ENCODE results near the gene KIF5A. TPM values are rescaled to one million over a fixed set of nuclear protein-coding genes. Genes with fewer than 3 reads are reported as not detected.

The KIF5A gene
- polyA plus RNA-seq, 3 donors = 0.01 TPM; not detected in 2

- intact Hi-C loops (cut with micrococcal nuclease) = no loop called here
- no CpG with 5 or more reads among the region's 6 CpGs for whole genome bisulfite sequencing (ENCODE audit: insufficient coverage)
- peak overlapping the region; percentile 77 for H3K4me2 ChIP-seq (replicated peaks; ENCODE audit: extremely low read depth, low read length, poor library complexity, severe bottlenecking)
- TF ChIP-seq, protein P1, sequence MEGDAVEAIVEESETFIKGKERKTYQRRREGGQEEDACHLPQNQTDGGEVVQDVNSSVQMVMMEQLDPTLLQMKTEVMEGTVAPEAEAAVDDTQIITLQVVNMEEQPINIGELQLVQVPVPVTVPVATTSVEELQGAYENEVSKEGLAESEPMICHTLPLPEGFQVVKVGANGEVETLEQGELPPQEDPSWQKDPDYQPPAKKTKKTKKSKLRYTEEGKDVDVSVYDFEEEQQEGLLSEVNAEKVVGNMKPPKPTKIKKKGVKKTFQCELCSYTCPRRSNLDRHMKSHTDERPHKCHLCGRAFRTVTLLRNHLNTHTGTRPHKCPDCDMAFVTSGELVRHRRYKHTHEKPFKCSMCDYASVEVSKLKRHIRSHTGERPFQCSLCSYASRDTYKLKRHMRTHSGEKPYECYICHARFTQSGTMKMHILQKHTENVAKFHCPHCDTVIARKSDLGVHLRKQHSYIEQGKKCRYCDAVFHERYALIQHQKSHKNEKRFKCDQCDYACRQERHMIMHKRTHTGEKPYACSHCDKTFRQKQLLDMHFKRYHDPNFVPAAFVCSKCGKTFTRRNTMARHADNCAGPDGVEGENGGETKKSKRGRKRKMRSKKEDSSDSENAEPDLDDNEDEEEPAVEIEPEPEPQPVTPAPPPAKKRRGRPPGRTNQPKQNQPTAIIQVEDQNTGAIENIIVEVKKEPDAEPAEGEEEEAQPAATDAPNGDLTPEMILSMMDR (IDR thresholded peaks at IDR 0.05) = no peak
- peak overlapping the region; percentile 36 for H3K9ac ChIP-seq (ENCODE audit: insufficient read depth, low read length, poor library complexity, severe bottlenecking)
- no peaks in the 10 kb centered on the region for H3K9me3 ChIP-seq (replicated peaks in 1 of 2; ENCODE audit: control insufficient read depth in 1 of 2, insufficient read depth in 1 of 2, low read length in 2 of 2)
- Mint-ChIP-seq H3K27me3 (ENCODE audit: low read depth in 3 of 3) (peaks cover 36 to 42% (median 36%) of the 10 kb centered on the region in 3 donors), H3K9me3 (peaks cover 0 to 15% (median 2%) of the 10 kb centered on the region in 7 donors), H3K4me1 (peaks cover 18% of the 10 kb centered on the region), H3K4me3 (peak overlapping the region; percentile 74 to 83), H3K27ac (no peak overlapping the region), H3K36me3 (peaks cover 41 to 42% of the 10 kb centered on the region in 2 donors)
- no peaks in the 10 kb centered on the region for H3K79me2 ChIP-seq (ENCODE audit: insufficient read depth, low read length)
- no peak for DNase-seq
- peaks cover 9 to 13% of the 10 kb centered on the region in 2 donors for H3K4me1 ChIP-seq (ENCODE audit: control insufficient read depth in 1 of 2, insufficient read depth in 2 of 2, low read length in 2 of 2)
- peak overlapping the region in 2 of 3 experiments; percentile 25 to 71 for H3K4me3 ChIP-seq (replicated peaks in 1 of 3; ENCODE audit: low read depth in 2 of 3, low read length in 3 of 3)
- peaks cover 32 to 36% of the 10 kb centered on the region in 2 donors for H3K36me3 ChIP-seq (replicated peaks in 1 of 2; ENCODE audit: control insufficient read depth in 1 of 2, insufficient read depth in 2 of 2, low read length in 2 of 2)
- H3K27ac ChIP-seq (ENCODE audit: low read depth in 1 of 2, low read length in 2 of 2) = no peak overlapping the region
- peaks cover 10 to 38% of the 10 kb centered on the region in 2 donors for H3K27me3 ChIP-seq (ENCODE audit: control insufficient read depth in 2 of 2, insufficient read depth in 2 of 2, low read length in 2 of 2)
- no peaks in the 10 kb centered on the region for H4K20me1 ChIP-seq (ENCODE audit: insufficient read depth, low read length)
- H2AFZ ChIP-seq (ENCODE audit: insufficient read depth, low read depth, low read length, poor library complexity, severe bottlenecking) = peak overlapping the region; percentile 75
These were observed 54.1 kb downstream of the KIF5A start for GRCh38 chr12:57603815-57604453.

GRCh38 chr12:57604454-57604991 lies 54.7 kb downstream of the KIF5A start, which contains the start of gene DTX3:
TSS of gene DTX3 (plus strand) at chr12:57604824. CDS start at chr12:57606518, 1,694 bp downstream.
- no peak within 1 kb of the TSS for H3K27ac ChIP-seq (ENCODE audit: low read depth in 1 of 2, low read length in 2 of 2)
- WGBS (ENCODE audit: insufficient coverage) = 0% methylated on average over 8 of the region's 36 CpGs

More at GRCh38 chr12:57604454-57604991, 54.7 kb downstream of the KIF5A start, which contains the start of gene DTX3:
- no peak for DNase-seq
- Histone ChIP-seq H3K4me1 (ENCODE audit: control insufficient read depth in 1 of 2, insufficient read depth in 2 of 2, low read length in 2 of 2) (peaks cover 9 to 13% of the 10 kb centered on the region in 2 donors), H3K4me2 (replicated peaks; ENCODE audit: extremely low read depth, low read length, poor library complexity, severe bottlenecking) (peak within 1 kb of the TSS; percentile 77), H3K9me3 (replicated peaks in 1 of 2; ENCODE audit: control insufficient read depth in 1 of 2, insufficient read depth in 1 of 2, low read length in 2 of 2) (no peaks in the 10 kb centered on the region), H3K79me2 (ENCODE audit: insufficient read depth, low read length) (no peaks in the 10 kb centered on the region), H3K9ac (ENCODE audit: insufficient read depth, low read length, poor library complexity, severe bottlenecking) (peak within 1 kb of the TSS; percentile 36), H4K20me1 (ENCODE audit: insufficient read depth, low read length) (no peaks in the 10 kb centered on the region), H3K27me3 (ENCODE audit: control insufficient read depth in 2 of 2, insufficient read depth in 2 of 2, low read length in 2 of 2) (peaks cover 10 to 44% of the 10 kb centered on the region in 2 donors), H3K36me3 (replicated peaks in 1 of 2; ENCODE audit: control insufficient read depth in 1 of 2, insufficient read depth in 2 of 2, low read length in 2 of 2) (peaks cover 26 to 30% of the 10 kb centered on the region in 2 donors), H3K4me3 (replicated peaks in 1 of 3; ENCODE audit: low read depth in 2 of 3, low read length in 3 of 3) (peak within 1 kb of the TSS; percentile 25 to 71 (median 29)), H2AFZ (ENCODE audit: insufficient read depth, low read depth, low read length, poor library complexity, severe bottlenecking) (peak within 1 kb of the TSS; percentile 75)
- Mint-ChIP-seq H3K4me1 (peaks cover 18% of the 10 kb centered on the region), H3K9me3 (peaks cover 0 to 15% (median 2%) of the 10 kb centered on the region in 7 donors), H3K4me3 (peak within 1 kb of the TSS; percentile 74 to 85), H3K27me3 (ENCODE audit: low read depth in 3 of 3) (peaks cover 41 to 48% (median 42%) of the 10 kb centered on the region in 3 donors), H3K27ac (no peak within 1 kb of the TSS), H3K36me3 (peaks cover 36% of the 10 kb centered on the region in 2 donors)
- intact Hi-C loops (cut with micrococcal nuclease) = no loop called here
- TF ChIP-seq, protein P1 (IDR thresholded peaks at IDR 0.05) = no peak

All from CD14-positive monocyte (primary cell).